ENCODE data around the gene PDE4DIP. TPM values are rescaled to one million over a fixed set of nuclear protein-coding genes. Genes with fewer than 3 reads are reported as not detected.
"Not testable (repeated sequence)": the region's sequence is repeated elsewhere in the genome, so short reads cannot be mapped to it uniquely, and the experiment has no call there.

PDE4DIP gene
- total RNA-seq, 2 donors from 2014 or later, result 43.8 to 53.5 TPM

GRCh38 chr1:148851684-148852083, 7.5 kb downstream of the PDE4DIP start:
- H3K36me3 ChIP-seq; H3K4me3 ChIP-seq; H3K9me3 ChIP-seq; H3K27ac ChIP-seq; H3K9ac ChIP-seq (ENCODE audit: low read depth in 2 of 2, low read length in 2 of 2); intact Hi-C loops (cut with DNase I); H3K27me3 ChIP-seq; DNase-seq; H3K4me1 ChIP-seq: not testable (repeated sequence)

DNA sequence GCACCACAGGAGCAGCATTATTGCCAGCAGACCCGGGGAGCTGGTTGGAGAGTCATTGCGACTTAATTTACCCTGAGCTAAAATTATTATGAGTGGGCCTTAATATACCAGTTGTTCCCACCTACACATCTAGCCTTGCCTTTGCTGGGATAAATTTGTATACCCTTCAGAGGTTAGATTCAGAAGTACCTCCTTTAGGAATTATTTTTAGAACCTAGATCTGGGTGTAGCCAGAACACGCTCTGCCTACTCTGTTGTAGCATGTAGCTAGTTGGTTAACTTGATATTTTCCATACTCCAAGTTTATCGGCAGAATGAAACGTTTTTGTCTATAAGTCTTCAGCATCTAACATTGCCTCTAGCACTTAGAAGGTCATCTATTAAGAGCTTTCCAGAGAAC, 9.1 kb downstream of the PDE4DIP start:
- H3K27ac ChIP-seq; H3K9me3 ChIP-seq; H3K9ac ChIP-seq (ENCODE audit: low read depth in 2 of 2, low read length in 2 of 2); H3K27me3 ChIP-seq; DNase-seq; H3K36me3 ChIP-seq; H3K4me3 ChIP-seq; H3K4me1 ChIP-seq; intact Hi-C loops (cut with DNase I): not testable (repeated sequence)

DNA sequence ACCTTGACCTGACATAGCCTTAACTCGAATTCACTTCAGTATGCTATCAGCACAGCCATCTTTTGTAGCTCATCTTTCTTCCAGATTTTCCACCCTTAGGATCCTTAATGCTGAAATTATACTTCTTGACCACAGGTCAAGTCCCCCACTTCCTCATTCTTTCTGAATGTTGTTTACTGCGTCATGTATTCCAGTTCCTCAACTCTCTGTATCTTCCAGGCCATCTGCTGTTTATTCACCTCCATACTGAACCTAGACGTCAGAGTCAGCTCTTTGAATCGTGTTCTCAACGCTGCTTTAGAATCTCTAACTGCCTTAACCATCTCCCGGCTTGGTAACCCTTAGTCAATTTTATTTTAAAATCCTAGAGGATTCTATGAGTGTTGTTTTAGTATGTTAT, 9.8 kb downstream of the PDE4DIP start:
- H3K27me3 ChIP-seq; H3K36me3 ChIP-seq; H3K9me3 ChIP-seq; H3K9ac ChIP-seq (ENCODE audit: low read depth in 2 of 2, low read length in 2 of 2); intact Hi-C loops (cut with DNase I); DNase-seq; H3K27ac ChIP-seq; H3K4me3 ChIP-seq; H3K4me1 ChIP-seq: not testable (repeated sequence)

GRCh38 chr1:148855367-148855766, 11.1 kb downstream of the PDE4DIP start:
- H3K27ac ChIP-seq; H3K9ac ChIP-seq (ENCODE audit: low read depth in 2 of 2, low read length in 2 of 2); intact Hi-C loops (cut with DNase I); H3K27me3 ChIP-seq; H3K4me1 ChIP-seq; H3K9me3 ChIP-seq; DNase-seq; H3K4me3 ChIP-seq; H3K36me3 ChIP-seq: not testable (repeated sequence)

GRCh38 chr1:148860049-148860448, 15.8 kb downstream of the PDE4DIP start:
- H3K27ac ChIP-seq; DNase-seq; H3K27me3 ChIP-seq; H3K4me3 ChIP-seq; H3K4me1 ChIP-seq; H3K36me3 ChIP-seq; intact Hi-C loops (cut with DNase I); H3K9me3 ChIP-seq; H3K9ac ChIP-seq (ENCODE audit: low read depth in 2 of 2, low read length in 2 of 2): not testable (repeated sequence)

DNA sequence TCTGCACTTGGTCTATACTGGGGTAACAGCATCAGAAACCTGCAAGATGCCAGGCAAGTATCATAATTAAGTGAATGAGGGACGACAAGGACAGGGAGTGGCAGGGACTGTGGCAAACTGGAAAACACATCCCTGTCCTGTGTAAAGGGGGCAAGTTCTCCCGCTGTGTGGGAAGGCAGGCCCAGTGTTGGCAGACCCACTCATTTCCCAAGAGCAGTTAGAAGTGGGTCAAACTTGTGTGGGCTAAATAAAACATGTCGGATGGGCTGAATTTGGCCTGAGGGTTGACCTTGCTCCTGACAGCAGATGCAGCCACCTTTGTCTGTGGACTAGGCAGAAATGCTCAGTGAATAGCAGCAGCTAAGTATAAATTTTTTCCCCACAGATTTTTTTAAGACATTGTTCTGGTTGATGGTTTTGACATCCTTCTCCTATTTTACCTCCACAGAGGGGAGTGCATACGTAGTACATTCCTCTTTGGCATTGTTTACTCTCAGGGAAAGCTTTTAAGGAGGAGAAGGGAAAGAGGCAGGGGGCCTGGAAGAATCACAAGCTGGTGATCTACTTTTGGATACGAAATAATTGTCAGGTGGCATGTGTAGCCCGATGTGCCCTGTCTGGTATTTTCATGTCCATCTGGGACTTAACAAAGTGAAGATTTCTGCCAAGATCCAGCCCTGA, 16.5 kb downstream of the PDE4DIP start:
- intact Hi-C loops (cut with DNase I), result not testable (repeated sequence)

GRCh38 chr1:148862590-148862989, 18.4 kb downstream of the PDE4DIP start:
- intact Hi-C loops (cut with DNase I); H3K27me3 ChIP-seq; H3K4me3 ChIP-seq; H3K36me3 ChIP-seq; H3K27ac ChIP-seq; DNase-seq; H3K9me3 ChIP-seq; H3K9ac ChIP-seq (ENCODE audit: low read depth in 2 of 2, low read length in 2 of 2); H3K4me1 ChIP-seq: not testable (repeated sequence)

More for the DNA sequence above, 16.5 kb downstream of the PDE4DIP start:
- H3K4me3 ChIP-seq; H3K36me3 ChIP-seq; H3K27me3 ChIP-seq; DNase-seq; H3K4me1 ChIP-seq; H3K27ac ChIP-seq; H3K9me3 ChIP-seq; H3K9ac ChIP-seq (ENCODE audit: low read depth in 2 of 2, low read length in 2 of 2): not testable (repeated sequence)

DNA sequence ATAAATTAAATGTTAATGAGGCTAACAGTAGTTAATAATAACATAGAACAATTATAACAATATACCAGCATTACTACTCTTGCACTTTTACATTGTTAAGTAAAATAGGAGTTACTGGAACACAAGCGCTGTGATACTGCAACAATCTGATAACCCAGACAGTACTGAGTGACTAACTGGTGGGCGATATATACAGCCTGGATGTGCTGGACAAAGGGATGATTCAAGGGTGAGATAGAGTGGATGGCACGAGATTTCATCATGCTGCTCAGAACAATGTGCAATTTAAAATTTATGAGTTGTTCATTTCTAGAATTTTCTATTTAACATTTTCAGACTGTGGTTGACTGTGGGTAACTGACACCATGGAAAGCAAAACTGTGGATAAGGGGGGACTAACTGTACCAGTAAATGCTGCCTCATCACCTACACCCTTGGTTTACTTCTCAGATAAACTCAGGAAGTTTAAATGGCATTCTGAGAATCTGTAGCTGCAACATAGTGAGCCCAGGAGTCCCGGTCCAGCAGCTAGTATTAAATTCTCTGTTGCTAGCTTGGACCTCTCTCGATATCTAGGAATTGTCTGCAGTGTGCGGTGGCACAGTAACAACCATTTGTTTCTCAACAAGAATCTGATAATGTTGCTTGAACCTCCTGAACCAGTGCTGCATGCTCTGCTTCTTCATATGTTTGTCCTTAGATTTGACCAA, 24.9 kb downstream of the PDE4DIP start:
- H3K27me3 ChIP-seq; H3K4me3 ChIP-seq; H3K27ac ChIP-seq; H3K9me3 ChIP-seq; DNase-seq; intact Hi-C loops (cut with DNase I); H3K4me1 ChIP-seq; H3K36me3 ChIP-seq; H3K9ac ChIP-seq (ENCODE audit: low read depth in 2 of 2, low read length in 2 of 2): not testable (repeated sequence)

DNA sequence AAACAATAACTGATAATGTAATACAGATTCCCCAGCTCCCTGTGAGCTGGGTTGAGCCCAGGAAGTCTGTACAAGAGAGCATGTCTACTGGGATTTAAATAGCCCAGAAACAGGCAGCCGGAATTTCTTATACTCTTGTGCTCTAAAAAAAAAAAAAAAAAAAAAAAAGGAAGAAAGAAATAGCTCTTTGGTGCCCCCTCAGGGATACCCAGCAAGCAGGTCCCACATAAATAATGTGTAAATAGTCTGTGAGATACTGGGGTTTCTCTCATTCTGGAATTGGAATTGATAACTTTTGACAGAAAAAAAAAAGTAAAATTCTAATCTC, 25.4 kb downstream of the PDE4DIP start:
- H3K27me3 ChIP-seq; DNase-seq; H3K9ac ChIP-seq (ENCODE audit: low read depth in 2 of 2, low read length in 2 of 2); H3K36me3 ChIP-seq; H3K9me3 ChIP-seq; H3K4me3 ChIP-seq; H3K27ac ChIP-seq; intact Hi-C loops (cut with DNase I); H3K4me1 ChIP-seq: not testable (repeated sequence)

GRCh38 chr1:148874408-148875388, 30.5 kb downstream of the PDE4DIP start:
- H3K27me3 ChIP-seq; H3K9ac ChIP-seq (ENCODE audit: low read depth in 2 of 2, low read length in 2 of 2); DNase-seq; H3K36me3 ChIP-seq; H3K27ac ChIP-seq; H3K4me1 ChIP-seq; H3K4me3 ChIP-seq; H3K9me3 ChIP-seq; intact Hi-C loops (cut with DNase I): not testable (repeated sequence)

GRCh38 chr1:148879812-148880416, 35.7 kb downstream of the PDE4DIP start:
- H3K4me3 ChIP-seq; H3K36me3 ChIP-seq; H3K4me1 ChIP-seq; H3K27me3 ChIP-seq; H3K9ac ChIP-seq (ENCODE audit: low read depth in 2 of 2, low read length in 2 of 2); intact Hi-C loops (cut with DNase I); DNase-seq; H3K27ac ChIP-seq; H3K9me3 ChIP-seq: not testable (repeated sequence)

DNA sequence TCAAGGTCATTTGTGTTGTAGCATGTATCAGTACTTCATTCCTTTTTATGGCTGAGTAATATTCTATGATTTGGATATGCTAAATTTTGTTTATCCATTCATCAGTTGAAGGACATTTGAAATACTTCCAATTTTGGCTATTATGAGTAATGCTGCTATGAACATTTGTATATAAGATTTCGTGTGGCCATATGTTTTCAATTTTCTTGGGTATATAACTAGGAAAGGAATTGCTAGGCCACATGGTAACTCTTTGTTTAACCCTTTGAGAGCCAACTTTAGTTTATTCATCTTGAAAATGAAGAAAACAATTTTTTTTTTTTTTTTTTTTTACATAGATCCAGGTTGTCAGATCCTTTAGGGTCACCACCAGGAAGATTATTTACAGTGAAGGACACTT, 37.0 kb downstream of the PDE4DIP start:
- H3K27ac ChIP-seq; H3K4me3 ChIP-seq; H3K36me3 ChIP-seq; H3K27me3 ChIP-seq; H3K9me3 ChIP-seq; intact Hi-C loops (cut with DNase I); DNase-seq; H3K4me1 ChIP-seq; H3K9ac ChIP-seq (ENCODE audit: low read depth in 2 of 2, low read length in 2 of 2): not testable (repeated sequence)

DNA sequence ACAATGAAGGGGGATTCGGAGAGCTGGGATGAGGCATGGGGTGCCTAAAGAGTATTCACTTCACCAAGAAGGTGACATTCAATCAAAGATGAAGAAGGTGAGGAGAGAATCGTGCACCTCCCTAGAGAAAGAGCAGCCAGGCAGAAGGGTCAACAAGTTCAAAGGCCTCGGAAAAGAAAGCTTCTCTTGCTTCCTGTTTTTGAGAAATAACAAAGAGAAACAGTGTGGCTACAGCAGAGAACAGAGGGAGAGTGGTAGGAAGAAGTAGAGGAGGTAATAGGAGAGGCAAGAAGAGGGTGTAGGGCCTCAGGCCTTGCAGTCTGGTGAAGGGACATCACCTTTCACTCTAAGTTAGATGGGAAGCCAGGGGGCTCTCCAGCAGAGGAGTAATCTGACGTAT, 41.0 kb downstream of the PDE4DIP start:
- H3K4me1 ChIP-seq; H3K36me3 ChIP-seq; H3K27me3 ChIP-seq; H3K9ac ChIP-seq (ENCODE audit: low read depth in 2 of 2, low read length in 2 of 2); H3K4me3 ChIP-seq; DNase-seq; H3K27ac ChIP-seq; H3K9me3 ChIP-seq; intact Hi-C loops (cut with DNase I): not testable (repeated sequence)

Measured in colonic mucosa (tissue), 4 donors.